IMR-90 (cell line): Measurements from ENCODE around the gene TMEM131L. TPM values are rescaled to one million over a fixed set of nuclear protein-coding genes. Genes with fewer than 3 reads are reported as not detected.

Experiments used
- ATAC-seq: fragments of 200-7000 bp; cut with Tn5 transposase; 2 replicates; pipeline ENCODE4 v1.9.1; 2020; ENCODE audit warnings: low read depth, mild to moderate bottlenecking, moderate library complexity
- BruUV-seq: library from RNA; stranded (reverse); fragments of 400-500 nt; replicated peaks from 2 replicates; lab custom pipeline; 2021; lab: Mats Ljungman, UMichigan
- CTCF ChIA-PET: fragments of 300-600 bp; formaldehyde crosslinking; extraction: SDS; loops from one replicate; lab custom pipeline; 2021; ENCODE audit warnings: antibody characterized with exemption; lab: Yijun Ruan, JAX
- POLR2A ChIA-PET: fragments of 300-600 bp; sonication (Branson Sonifier 250); formaldehyde crosslinking; loops from one replicate; lab custom pipeline; 2022; ENCODE audit warnings: antibody characterized with exemption; ENCODE audit not compliant: unreplicated experiment; lab: Charles Lee
- DNase-seq: peaks from one replicate; pipeline ENCODE4 v3.0.0; 2013
- H2AFZ ChIP-seq: replicated peaks from 2 replicates; pipeline ENCODE3; 2013; ENCODE audit warnings: low read length, mild to moderate bottlenecking; ENCODE audit not compliant: poor library complexity
- H2AK5ac ChIP-seq: 2 replicates; pipeline ENCODE4 v1.6.1; 2013; ENCODE audit warnings: low read depth, low read length, inconsistent platforms
- H2AK9ac ChIP-seq: replicated peaks from 2 replicates; pipeline ENCODE3; 2013; ENCODE audit warnings: mild to moderate bottlenecking, low read depth, low read length, moderate library complexity; ENCODE audit not compliant: poor library complexity
- H2BK120ac ChIP-seq: 2 replicates; pipeline ENCODE4 v1.6.1; 2013; ENCODE audit warnings: low read depth, low read length, inconsistent platforms
- H2BK15ac ChIP-seq: 3 replicates; pipeline ENCODE4 v1.6.1; 2013; ENCODE audit warnings: low read depth, low read length, inconsistent platforms
- H2BK20ac ChIP-seq: 2 replicates; pipeline ENCODE4 v1.6.1; 2013; ENCODE audit warnings: low read depth, mild to moderate bottlenecking, inconsistent platforms, low read length, moderate library complexity
- H2BK5ac ChIP-seq: 2 replicates; pipeline ENCODE4 v1.6.1; 2013; ENCODE audit warnings: mild to moderate bottlenecking, low read depth, low read length, inconsistent platforms; ENCODE audit not compliant: poor library complexity, severe bottlenecking
- H3K14ac ChIP-seq: replicated peaks from 2 replicates; pipeline ENCODE4 v1.6.1; 2013; ENCODE audit warnings: low read depth, low read length, inconsistent platforms
- H3K18ac ChIP-seq: 2 replicates; pipeline ENCODE4 v1.6.1; 2013; ENCODE audit warnings: low read depth, low read length, control low read depth
- H3K23ac ChIP-seq: 2 replicates; pipeline ENCODE4 v1.6.1; 2013; ENCODE audit warnings: low read depth, low read length, inconsistent platforms
- H3K27ac ChIP-seq: 2 replicates; pipeline ENCODE4 v1.5.1; 2013; ENCODE audit warnings: mild to moderate bottlenecking, control low read depth, low read length; ENCODE audit not compliant: insufficient read depth
- H3K27me3 ChIP-seq: 2 replicates; pipeline ENCODE4 v1.6.1; 2013; ENCODE audit warnings: low read length; ENCODE audit not compliant: control insufficient read depth, insufficient read depth
- H3K36me3 ChIP-seq: 2 replicates; pipeline ENCODE4 v1.6.1; 2013; ENCODE audit warnings: low read length, mixed read lengths; ENCODE audit not compliant: control insufficient read depth, insufficient read depth
- H3K4ac ChIP-seq: 2 replicates; pipeline ENCODE4 v1.6.1; 2013; ENCODE audit warnings: low read depth, low read length, inconsistent platforms
- H3K4me1 ChIP-seq: 2 replicates; pipeline ENCODE4 v1.6.1; 2013; ENCODE audit warnings: low read length, mixed read lengths; ENCODE audit not compliant: control insufficient read depth, insufficient read depth
- H3K4me2 ChIP-seq: 2 replicates; pipeline ENCODE4 v1.6.1; 2013; ENCODE audit warnings: low read depth, mild to moderate bottlenecking, control low read depth, low read length, moderate library complexity
- H3K4me3 ChIP-seq: 2 replicates; pipeline ENCODE4 v1.5.1; 2013; ENCODE audit warnings: low read depth, mild to moderate bottlenecking, control low read depth, low read length, moderate library complexity; ENCODE audit not compliant: insufficient read depth
- H3K56ac ChIP-seq: 2 replicates; pipeline ENCODE4 v1.6.1; 2013; ENCODE audit warnings: low read length, inconsistent platforms; ENCODE audit not compliant: insufficient read depth; ENCODE audit errors: extremely low read depth
- H3K79me1 ChIP-seq, 2 experiments: 2 replicates each; pipeline ENCODE4 v1.6.1; 2013; ENCODE audit warnings: low read length in 2 of 2, inconsistent platforms in 1 of 2, low read depth in 1 of 2
- H3K9ac ChIP-seq: 2 replicates; pipeline ENCODE4 v1.6.1; 2013; ENCODE audit warnings: low read depth, low read length, control low read depth
- H3K9me1 ChIP-seq: 2 replicates; pipeline ENCODE4 v1.6.1; 2013; ENCODE audit warnings: low read length, inconsistent platforms; ENCODE audit not compliant: insufficient read depth
- H3K9me3 ChIP-seq: 2 replicates; pipeline ENCODE4 v1.6.1; 2013; ENCODE audit warnings: low read length; ENCODE audit not compliant: control insufficient read depth, insufficient read depth
- H4K20me1 ChIP-seq: 2 replicates; pipeline ENCODE4 v1.6.1; 2013; ENCODE audit warnings: low read length, inconsistent platforms; ENCODE audit not compliant: insufficient read depth
- H4K5ac ChIP-seq: 2 replicates; pipeline ENCODE4 v1.6.1; 2013; ENCODE audit warnings: mild to moderate bottlenecking, low read depth, low read length, control low read depth
- H4K8ac ChIP-seq, 2 experiments: 2 replicates each; pipeline ENCODE4 v1.6.1; 2013; ENCODE audit warnings: low read depth in 2 of 2, low read length in 2 of 2, control low read depth in 1 of 2, inconsistent platforms in 1 of 2
- H4K91ac ChIP-seq: 2 replicates; pipeline ENCODE4 v1.6.1; 2013; ENCODE audit warnings: low read depth, low read length, inconsistent platforms; ENCODE audit not compliant: insufficient read depth
- NFE2L2 ChIP-seq: fragments of 150-350 bp; IDR thresholded peaks from 2 replicates; pipeline ENCODE4 v1.6.1; 2016; ENCODE audit warnings: low read depth, mild to moderate bottlenecking, low read length
- WGBS, 2 experiments: methylation state at CpG; one replicate each; pipeline versions ENCODE4 v1.1.5 to v1.1.7; 2013; ENCODE audit warnings: missing lambda C conversion rate in 2 of 2; ENCODE audit not compliant: insufficient read length in 1 of 2; ENCODE audit errors: extremely low coverage in 2 of 2; 5-methylcytosine and 5-hydroxymethylcytosine counted together
- dilution Hi-C: fragments of 300-500 bp; cut with HindIII; formaldehyde crosslinking; loops from one replicate; pipeline ENCODE4 v1.14.3; 2018; ENCODE audit warnings: low sequenced_read_pairs; ENCODE audit not compliant: unreplicated experiment
- in situ Hi-C: fragments of 300-500 bp; cut with MboI; formaldehyde crosslinking; loops from 3 replicates; pipeline ENCODE4 v1.14.3; 2019; ENCODE audit warnings: low sequenced_read_pairs, inconsistent platforms, mixed read lengths
- intact Hi-C: fragments of 100-400 bp; cut with micrococcal nuclease; formaldehyde crosslinking; loops from 2 replicates; pipeline ENCODE4 v1.10.0; 2022
- polyA plus RNA-seq, 3 experiments: library from polyadenylated mRNA; depleted of rRNA; stranded (reverse); fragments of >200 nt; gene quantifications; 2 replicates each; pipeline ENCODE4 v1.2.3, GENCODE V29; 2012; ENCODE audit warnings: low replicate concordance in 1 of 3
- total RNA-seq: library from RNA; depleted of rRNA; stranded (reverse); fragments of >200 nt; gene quantifications from 2 replicates; pipeline ENCODE4 v1.2.3, GENCODE V29; 2012

Gene TMEM131L
- total and polyA plus RNA-seq, 2 of the 4 experiments (the other 2 are of a cell fraction): 8.4 to 23.8 TPM

- no peak overlapping the region for H3K18ac ChIP-seq
- no peak overlapping the region for H3K9ac ChIP-seq
- intact Hi-C loops (no loop called here), in situ Hi-C loops (no loop called here), dilution Hi-C loops (no loop called here)
- H3K14ac ChIP-seq: no peak overlapping the region
- 100% methylated on average over 1 of the region's 8 CpGs; no CpG with 5 or more reads in 1 of the 2 experiments for WGBS, 2 experiments
- POLR2A ChIA-PET: no interaction called here
- H2BK5ac ChIP-seq: no peak overlapping the region
- no peak overlapping the region for H3K4me2 ChIP-seq
- no peak overlapping the region for H4K91ac ChIP-seq
- no peak overlapping the region for H2AFZ ChIP-seq
- no TSS peak for BruUV-seq
- H3K9me3 ChIP-seq: no peaks in the 10 kb centered on the region
- no peak overlapping the region for H2BK120ac ChIP-seq
- ATAC-seq (no peak), DNase-seq (no peak)
- no peaks in the 10 kb centered on the region for H4K20me1 ChIP-seq
- TF ChIP-seq NFE2L2: no peak
- no peak overlapping the region for H3K56ac ChIP-seq
- no peak overlapping the region for H3K4ac ChIP-seq
- H3K9me1 ChIP-seq: no peaks in the 10 kb centered on the region
- H2AK9ac ChIP-seq: no peak overlapping the region
- H2AK5ac ChIP-seq: no peak overlapping the region
- no peaks in the 10 kb centered on the region for H3K27me3 ChIP-seq
- no peak overlapping the region for H4K5ac ChIP-seq
- no peak overlapping the region for H2BK15ac ChIP-seq
- no peak overlapping the region for H2BK20ac ChIP-seq
- H3K36me3 ChIP-seq: no peaks in the 10 kb centered on the region
- CTCF ChIA-PET: no interaction called here
- H3K79me1 ChIP-seq: no peaks in the 10 kb centered on the region
- no peak overlapping the region for H3K23ac ChIP-seq
- no peak overlapping the region for H4K8ac ChIP-seq
- no peak overlapping the region for H3K4me3 ChIP-seq
- no peak overlapping the region for H3K27ac ChIP-seq
- peaks cover 3% of the 10 kb centered on the region for H3K4me1 ChIP-seq
Measured at GRCh38 chr4:153453402-153453801, 12.8 kb upstream of the TMEM131L start.
